Peyer's patch (tissue), 4 donors: ENCODE data around the gene PRRT3. TPM values are rescaled to one million over a fixed set of nuclear protein-coding genes. Genes with fewer than 3 reads are reported as not detected.

Experiments
- DNase-seq, 3 donors: peaks; one replicate each; pipeline ENCODE4 v3.0.0-alpha.2; 2017 to 2019
- H3K27ac ChIP-seq, 4 donors: fragments of 200-600 bp; sonication (generic); one replicate each; pipeline ENCODE4 v1.5.1; 2016 to 2019
- H3K27me3 ChIP-seq, 2 donors: fragments of 200-600 bp; sonication (generic); one replicate each; pipeline ENCODE4 v1.5.1; 2019
- H3K36me3 ChIP-seq, 3 donors: fragments of 200-600 bp; sonication (generic); one replicate each; pipeline ENCODE4 v1.5.1; 2016 to 2019
- H3K4me1 ChIP-seq, 4 donors: fragments of 200-600 bp; sonication (generic); one replicate each; pipeline ENCODE4 v1.5.1; 2016 to 2019
- H3K4me3 ChIP-seq, 4 donors: fragments of 200-600 bp; sonication (generic); 1 replicate in 3 of 4; 2 replicates in 1 of 4; pipeline ENCODE4 v1.5.1; 2016 to 2019; ENCODE audit warnings: mild to moderate bottlenecking in 1 of 4
- H3K9me3 ChIP-seq, 4 donors: fragments of 200-600 bp; sonication (generic); one replicate each; pipeline ENCODE4 v1.5.1; 2016 to 2019; ENCODE audit warnings: mild to moderate bottlenecking in 1 of 4
- CTCF ChIP-seq, 6 experiments: fragments of 450-650 bp in 4 of 6; fragments of 200-600 bp in 2 of 6; sonication (generic) in 1 of 6; IDR thresholded peaks; one replicate each; pipeline ENCODE4 v1.5.1; 2017 to 2019; ENCODE audit warnings: antibody characterized with exemption in 6 of 6, mild to moderate bottlenecking in 3 of 6, moderate library complexity in 1 of 6
- POLR2A ChIP-seq, 2 donors: fragments of 450-650 bp; IDR thresholded peaks; one replicate each; pipeline ENCODE4 v1.5.1; 2017; ENCODE audit warnings: antibody characterized with exemption in 2 of 2, mild to moderate bottlenecking in 2 of 2, moderate library complexity in 2 of 2
- total RNA-seq, 4 donors: library from RNA; depleted of rRNA; stranded (reverse); fragments of >200 nt; gene quantifications; one replicate each; pipeline ENCODE4 v1.1.0, GENCODE V29; 2016

The PRRT3 gene
- 10 to 100 TPM in 1 of 4 donors, 1 to 10 TPM in 3; 1.9 to 13.2 (median 3.6) TPM for total RNA-seq

GRCh38 chr3:9951962-9952805 is at the start of gene PRRT3:
TSS of gene PRRT3 (minus strand) at chr3:9952408. CDS start at chr3:9950115, 2,293 bp downstream.
- Histone ChIP-seq H3K4me1 (peaks cover 0 to 20% (median 5%) of the 10 kb centered on the region in 4 donors), H3K4me3 (peak within 1 kb of the TSS; percentile 47 to 63 (median 52)), H3K27me3 (no peaks in the 10 kb centered on the region), H3K27ac (peak within 1 kb of the TSS in 1 of 4 donors; percentile 33), H3K9me3 (no peaks in the 10 kb centered on the region), H3K36me3 (no peaks in the 10 kb centered on the region)
- DNase-seq, result peak in 2 of 3 donors; percentile 35 to 60
- TF ChIP-seq CTCF (IDR thresholded peaks at IDR 0.05) (no peak), POLR2A (IDR thresholded peaks at IDR 0.05) (no peak)

GRCh38 chr3:10000686-10001085 is 48.5 kb upstream of the PRRT3 start:
- H3K4me3 ChIP-seq, result no peak overlapping the region
- H3K27me3 ChIP-seq, result no peaks in the 10 kb centered on the region
- no peaks in the 10 kb centered on the region for H3K36me3 ChIP-seq
- no peaks in the 10 kb centered on the region for H3K9me3 ChIP-seq
- no peak overlapping the region for H3K27ac ChIP-seq
- H3K4me1 ChIP-seq, result no peaks in the 10 kb centered on the region
- DNase-seq, result peak in 2 of 3 donors; percentile 0 to 18
- TF ChIP-seq CTCF (IDR thresholded peaks at IDR 0.05) (no peak), POLR2A (IDR thresholded peaks at IDR 0.05) (no peak)

GRCh38 chr3:9994086-9994844 is 42.1 kb upstream of the PRRT3 start:
- peak in 1 of 3 donors; percentile 19 for DNase-seq
- Histone ChIP-seq H3K9me3 (no peaks in the 10 kb centered on the region), H3K4me3 (no peak overlapping the region), H3K36me3 (no peaks in the 10 kb centered on the region), H3K4me1 (no peaks in the 10 kb centered on the region), H3K27ac (no peak overlapping the region), H3K27me3 (no peaks in the 10 kb centered on the region)
- TF ChIP-seq CTCF (IDR thresholded peaks at IDR 0.05), result no peak
- TF ChIP-seq POLR2A (IDR thresholded peaks at IDR 0.05), result no peak

- no peaks in the 10 kb centered on the region for H3K9me3 ChIP-seq
- no peak for DNase-seq
- H3K27ac ChIP-seq, result peak overlapping the region; percentile 68 to 84 (median 78)
- no peaks in the 10 kb centered on the region for H3K27me3 ChIP-seq
- H3K36me3 ChIP-seq, result peaks cover 0 to 11% (median 0%) of the 10 kb centered on the region in 3 donors
- TF ChIP-seq POLR2A (IDR thresholded peaks at IDR 0.05), result no peak
- no peak for TF ChIP-seq CTCF (IDR thresholded peaks at IDR 0.05)
- H3K4me1 ChIP-seq, result peaks cover 0 to 10% (median 8%) of the 10 kb centered on the region in 4 donors
- peak overlapping the region; percentile 63 to 86 (median 77) for H3K4me3 ChIP-seq
These were observed 34.1 kb upstream of the PRRT3 start for GRCh38 chr3:9986230-9986725.

- Histone ChIP-seq H3K4me1 (peaks cover 0 to 1% (median 0%) of the 10 kb centered on the region in 4 donors), H3K27me3 (no peaks in the 10 kb centered on the region), H3K4me3 (no peak overlapping the region), H3K9me3 (no peaks in the 10 kb centered on the region), H3K27ac (no peak overlapping the region), H3K36me3 (peaks cover 0 to 29% (median 0%) of the 10 kb centered on the region in 3 donors)
- TF ChIP-seq CTCF (IDR thresholded peaks at IDR 0.05) (no peak), POLR2A (IDR thresholded peaks at IDR 0.05) (no peak)
- no peak for DNase-seq
These were observed 28.0 kb upstream of the PRRT3 start for GRCh38 chr3:9980251-9980650.
